ENCODE results near the gene ATF5. TPM values are rescaled to one million over a fixed set of nuclear protein-coding genes. Genes with fewer than 3 reads are reported as not detected.

ATF5 gene
- total and polyA plus RNA-seq, 2 of the 13 experiments (the other 11 are each of a cell fraction or from before 2014, with no cell fraction given), result 5.2 to 10.3 TPM

- CTCF ChIA-PET (ENCODE audit: low intra/inter-chr PET ratio, low total read pairs), result no interaction called here
- Histone ChIP-seq H3K9ac (ENCODE audit: insufficient read depth, low read depth, low read length) (no peak overlapping the region), H4K20me1 (ENCODE audit: insufficient read depth, low read length) (no peaks in the 10 kb centered on the region; the same call in 1 of the 2 replicates), H3K27ac (ENCODE audit: extremely low read length, insufficient read depth, low read length) (no peak overlapping the region), H3K4me2 (ENCODE audit: low read depth, low read length) (no peak overlapping the region), H3K36me3 (replicated peaks in 1 of 2; ENCODE audit: control insufficient read depth in 1 of 2, insufficient read depth in 2 of 2, low read length in 2 of 2) (peaks cover 7 to 21% of the 10 kb centered on the region in 2 experiments; a peak in 4 of 5 replicates), H3K79me2 (ENCODE audit: insufficient read depth, low read length) (no peaks in the 10 kb centered on the region), H3K9me3 (ENCODE audit: low read length) (no peaks in the 10 kb centered on the region), H3K27me3 (ENCODE audit: control insufficient read depth in 1 of 2, insufficient read depth in 2 of 2, low read length in 2 of 2) (no peaks in the 10 kb centered on the region; a peak in 1 of 5 replicates), H3K4me1 (ENCODE audit: insufficient read depth, low read length) (no peaks in the 10 kb centered on the region), H2AFZ (ENCODE audit: low read length) (no peak overlapping the region), H3K4me3 (replicated peaks in 1 of 3; ENCODE audit: insufficient read depth in 1 of 3, low read depth in 2 of 3, low read length in 3 of 3) (no peak overlapping the region)
- POLR2A ChIA-PET, result no interaction called here
- no peak for TF ChIP-seq MIXL1 (CRISPR knock-in tag; IDR thresholded peaks at IDR 0.05)
- TF ChIP-seq AGO2 (optimal IDR thresholded peaks at IDR 0.05; ENCODE audit: low read depth, low read length), result peak; percentile 69
- no peak for TF ChIP-seq CCAR2 (optimal IDR thresholded peaks at IDR 0.05; ENCODE audit: low read depth, low read length)
- DNase-seq (ENCODE audit: low spot score) (no peak), FAIRE-seq (no peak), ATAC-seq (no peak)
- in situ Hi-C loops (cut with HindIII; ENCODE audit: extremely low pct_ligation_motif_present, low pct_unique_long_range_greater_than_20kb) (no loop called here), intact Hi-C loops (cut with micrococcal nuclease; ENCODE audit: unreplicated experiment) (no loop called here)
- no TSS peak for BruUV-seq (replicated peaks)
- 97% methylated on average over 38 of the region's 54 CpGs for WGBS (ENCODE audit: low lambda C conversion rate)
Measured at GRCh38 chr19:49887665-49888509, 41.1 kb upstream of the ATF5 start.

- FAIRE-seq, result no peak
- TF ChIP-seq GABPA (IDR thresholded peaks at IDR 0.05; ENCODE audit: low read depth, low read length) (no peak), GABPA (CRISPR knock-in tag; IDR thresholded peaks at IDR 0.05; ENCODE audit: low read depth) (no peak), SKIL (CRISPR knock-in tag; IDR thresholded peaks at IDR 0.05; ENCODE audit: borderline replicate concordance) (no peak), NFYC (CRISPR knock-in tag; IDR thresholded peaks at IDR 0.05) (no peak), SNAPC4 (CRISPR knock-in tag; IDR thresholded peaks at IDR 0.05) (no peak), ZFP90 (CRISPR knock-in tag; IDR thresholded peaks at IDR 0.05; ENCODE audit: borderline replicate concordance) (no peak)
Measured at GRCh38 chr19:49888510-49888824, 40.5 kb upstream of the ATF5 start.

More at GRCh38 chr19:49888510-49888824, 40.5 kb upstream of the ATF5 start:
- H3K27ac ChIP-seq (ENCODE audit: extremely low read length, insufficient read depth, low read length), result no peak overlapping the region
- H3K4me1 ChIP-seq (ENCODE audit: insufficient read depth, low read length), result no peaks in the 10 kb centered on the region
- ChIA-PET CTCF (ENCODE audit: low intra/inter-chr PET ratio, low total read pairs) (no interaction called here), POLR2A (no interaction called here)
- no peaks in the 10 kb centered on the region for H3K79me2 ChIP-seq (ENCODE audit: insufficient read depth, low read length)
- in situ Hi-C loops (cut with HindIII; ENCODE audit: extremely low pct_ligation_motif_present, low pct_unique_long_range_greater_than_20kb), result no loop called here
- H3K4me2 ChIP-seq (ENCODE audit: low read depth, low read length), result no peak overlapping the region
- H2AFZ ChIP-seq (ENCODE audit: low read length), result no peak overlapping the region
- intact Hi-C loops (cut with micrococcal nuclease; ENCODE audit: unreplicated experiment), result no loop called here
- no peak overlapping the region for H3K4me3 ChIP-seq (replicated peaks in 1 of 3; ENCODE audit: insufficient read depth in 1 of 3, low read depth in 2 of 3, low read length in 3 of 3)
- peaks cover 3 to 15% of the 10 kb centered on the region in 2 experiments; a peak in 4 of 5 replicates for H3K36me3 ChIP-seq (replicated peaks in 1 of 2; ENCODE audit: control insufficient read depth in 1 of 2, insufficient read depth in 2 of 2, low read length in 2 of 2)
- H3K27me3 ChIP-seq (ENCODE audit: control insufficient read depth in 1 of 2, insufficient read depth in 2 of 2, low read length in 2 of 2), result no peaks in the 10 kb centered on the region; a peak in 1 of 5 replicates
- H3K9me3 ChIP-seq (ENCODE audit: low read length), result no peaks in the 10 kb centered on the region
- no TSS peak for BruUV-seq (replicated peaks)
- no peak overlapping the region for H3K9ac ChIP-seq (ENCODE audit: insufficient read depth, low read depth, low read length)
- 93% methylated on average over 9 of the region's 18 CpGs for WGBS (ENCODE audit: low lambda C conversion rate)
- no peaks in the 10 kb centered on the region for H4K20me1 ChIP-seq (ENCODE audit: insufficient read depth, low read length)
- no peak for ATAC-seq
- no peak for DNase-seq (ENCODE audit: low spot score)
